Sigmoid colon (tissue), 7 donors: ENCODE results near the gene PRICKLE1. TPM values are rescaled to one million over a fixed set of nuclear protein-coding genes. Genes with fewer than 3 reads are reported as not detected.

ENCODE experiments used
- DNase-seq: peaks from one replicate; pipeline ENCODE4 v3.0.0-alpha.2; 2019
- H3K27ac ChIP-seq, 4 donors: fragments of 200-600 bp; sonication (generic); one replicate each; pipeline ENCODE4 v1.5.1; 2016 to 2019; ENCODE audit warnings: mild to moderate bottlenecking in 1 of 4
- H3K27me3 ChIP-seq, 3 donors: fragments of 200-600 bp; sonication (generic); one replicate each; pipeline ENCODE4 v1.5.1; 2019; ENCODE audit warnings: mild to moderate bottlenecking in 1 of 3
- H3K36me3 ChIP-seq, 4 donors: fragments of 200-600 bp; sonication (generic); one replicate each; pipeline ENCODE4 v1.5.1; 2016 to 2019
- H3K4me1 ChIP-seq, 4 donors: fragments of 200-600 bp; sonication (generic); one replicate each; pipeline ENCODE4 v1.5.1; 2017 to 2019
- H3K4me3 ChIP-seq, 4 donors: fragments of 200-600 bp; sonication (generic); one replicate each; pipeline ENCODE4 v1.5.1; 2017 to 2019; ENCODE audit warnings: mild to moderate bottlenecking in 2 of 4, moderate library complexity in 1 of 4
- H3K9me3 ChIP-seq, 4 donors: fragments of 200-600 bp in 3 of 4; sonication (generic) in 3 of 4; one replicate each; pipeline versions ENCODE4 v1.5.1 to v1.6.1; 2013 to 2019
- EP300 ChIP-seq, 4 donors: sonication (generic); formaldehyde crosslinking; IDR thresholded peaks; one replicate each; pipeline ENCODE4 v1.6.1; 2017; ENCODE audit warnings: antibody characterized with exemption in 4 of 4
- POLR2A ChIP-seq, 2 donors: fragments of 450-650 bp; IDR thresholded peaks; one replicate each; pipeline ENCODE4 v1.6.1; 2016; ENCODE audit warnings: antibody characterized with exemption in 2 of 2, mild to moderate bottlenecking in 2 of 2, moderate library complexity in 2 of 2
- POLR2AphosphoS5 ChIP-seq, 4 donors: sonication (generic); formaldehyde crosslinking; IDR thresholded peaks; one replicate each; pipeline ENCODE4 v1.6.1; 2017; ENCODE audit warnings: antibody characterized with exemption in 4 of 4
- WGBS, 2 donors: extraction: QIAGEN DNeasy Blood & Tissue Kit; methylation state at CpG; one replicate each; pipeline ENCODE4 v1.1.7; 2013; 5-methylcytosine and 5-hydroxymethylcytosine counted together
- intact Hi-C: fragments of 100-400 bp; cut with DNase I; formaldehyde crosslinking; loops from one replicate; pipeline ENCODE4 v1.15.1; 2023
- polyA plus RNA-seq, 3 donors: library from polyadenylated mRNA; stranded (reverse); fragments of 200-250 nt; gene quantifications; one replicate each; pipeline ENCODE4 v1.2.3, GENCODE V29; 2013
- total RNA-seq, 4 donors: library from RNA; depleted of rRNA; stranded (reverse); fragments of >200 nt; gene quantifications; one replicate each; pipeline ENCODE4 v1.1.0, GENCODE V29; 2016
- TF ChIP-seq, protein P1 (sequence below), 4 experiments: fragments of 450-650 bp in 3 of 4; fragments of 200-600 bp in 1 of 4; IDR thresholded peaks; one replicate each; pipeline ENCODE4 v1.5.1; 2016 to 2019; ENCODE audit warnings: antibody characterized with exemption in 4 of 4, mild to moderate bottlenecking in 3 of 4, moderate library complexity in 2 of 4
- donor health status: healthy with polysubstance abuse.
- donor health status: Bipolar disorder and iron deficiency.
- donor health status: healthy.

Gene PRICKLE1
- total and polyA plus RNA-seq, 7 donors, result 0.46 to 12.4 (median 7.8) TPM

DNA sequence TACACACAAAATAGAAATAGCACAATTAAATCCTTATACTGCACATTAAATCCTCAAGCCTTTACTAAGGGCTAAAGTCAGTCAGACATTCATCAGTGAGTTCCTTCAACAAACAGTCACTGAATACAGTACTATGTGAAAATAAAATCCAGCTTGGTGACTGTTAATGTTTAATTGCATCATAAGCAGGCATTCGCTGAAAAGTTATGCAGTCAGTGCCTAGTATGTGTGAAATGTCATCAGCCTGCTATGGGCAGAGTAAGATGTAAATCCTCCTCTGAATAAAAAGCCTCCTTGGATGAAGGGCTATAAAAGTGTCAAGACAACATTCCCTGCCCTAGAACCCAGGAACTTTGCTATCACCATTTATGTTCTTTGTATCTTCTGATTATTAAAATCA, 116.4 kb downstream of the PRICKLE1 start:
- 37 to 60% methylated on average over 1 of the region's 1 CpG for WGBS, 2 donors
- intact Hi-C loops, result no loop called here

DNA sequence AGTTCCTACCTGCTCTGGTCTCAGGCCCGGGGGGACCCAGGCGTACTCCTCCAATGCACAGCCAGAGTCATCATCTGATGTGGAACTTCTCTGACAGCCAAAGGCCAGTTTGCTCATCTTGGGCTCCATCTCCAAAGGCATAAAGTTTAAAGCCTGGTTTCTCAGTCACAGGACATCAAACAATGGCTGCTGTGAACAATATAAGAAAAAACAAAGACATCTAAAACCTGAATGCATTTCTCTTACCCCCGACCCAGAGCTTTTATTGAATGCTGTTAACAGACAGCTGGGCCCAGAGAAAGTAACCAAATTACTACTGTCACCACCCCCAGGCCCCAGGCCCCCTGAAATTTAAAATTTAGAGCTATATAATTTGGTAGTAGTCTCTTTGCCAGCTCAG, 117.2 kb downstream of the PRICKLE1 start:
- Histone ChIP-seq H3K27ac (no peak overlapping the region), H3K9me3 (no peaks in the 10 kb centered on the region), H3K36me3 (peaks cover 0 to 21% (median 3%) of the 10 kb centered on the region in 4 donors), H3K4me3 (no peak overlapping the region), H3K27me3 (no peaks in the 10 kb centered on the region), H3K4me1 (peaks cover 0 to 47% (median 23%) of the 10 kb centered on the region in 4 donors)
- WGBS, 2 donors, result 81 to 87% methylated on average over 3 of the region's 3 CpGs
- intact Hi-C loops, result no loop called here
- no peak for DNase-seq
- TF ChIP-seq, protein P1, sequence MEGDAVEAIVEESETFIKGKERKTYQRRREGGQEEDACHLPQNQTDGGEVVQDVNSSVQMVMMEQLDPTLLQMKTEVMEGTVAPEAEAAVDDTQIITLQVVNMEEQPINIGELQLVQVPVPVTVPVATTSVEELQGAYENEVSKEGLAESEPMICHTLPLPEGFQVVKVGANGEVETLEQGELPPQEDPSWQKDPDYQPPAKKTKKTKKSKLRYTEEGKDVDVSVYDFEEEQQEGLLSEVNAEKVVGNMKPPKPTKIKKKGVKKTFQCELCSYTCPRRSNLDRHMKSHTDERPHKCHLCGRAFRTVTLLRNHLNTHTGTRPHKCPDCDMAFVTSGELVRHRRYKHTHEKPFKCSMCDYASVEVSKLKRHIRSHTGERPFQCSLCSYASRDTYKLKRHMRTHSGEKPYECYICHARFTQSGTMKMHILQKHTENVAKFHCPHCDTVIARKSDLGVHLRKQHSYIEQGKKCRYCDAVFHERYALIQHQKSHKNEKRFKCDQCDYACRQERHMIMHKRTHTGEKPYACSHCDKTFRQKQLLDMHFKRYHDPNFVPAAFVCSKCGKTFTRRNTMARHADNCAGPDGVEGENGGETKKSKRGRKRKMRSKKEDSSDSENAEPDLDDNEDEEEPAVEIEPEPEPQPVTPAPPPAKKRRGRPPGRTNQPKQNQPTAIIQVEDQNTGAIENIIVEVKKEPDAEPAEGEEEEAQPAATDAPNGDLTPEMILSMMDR (IDR thresholded peaks at IDR 0.05), result no peak
- TF ChIP-seq POLR2A (IDR thresholded peaks at IDR 0.05) (no peak), POLR2AphosphoS5 (IDR thresholded peaks at IDR 0.05) (no peak), EP300 (IDR thresholded peaks at IDR 0.05) (no peak)

More for the DNA sequence above, 116.4 kb downstream of the PRICKLE1 start:
- Histone ChIP-seq H3K36me3 (peaks cover 0 to 21% (median 3%) of the 10 kb centered on the region in 4 donors), H3K4me1 (peaks cover 0 to 47% (median 23%) of the 10 kb centered on the region in 4 donors), H3K9me3 (no peaks in the 10 kb centered on the region), H3K27me3 (no peaks in the 10 kb centered on the region), H3K4me3 (no peak overlapping the region), H3K27ac (no peak overlapping the region)
- DNase-seq, result no peak
- TF ChIP-seq, protein P1 (IDR thresholded peaks at IDR 0.05), result no peak
- no peak for TF ChIP-seq POLR2AphosphoS5 (IDR thresholded peaks at IDR 0.05)
- TF ChIP-seq EP300 (IDR thresholded peaks at IDR 0.05), result no peak
- TF ChIP-seq POLR2A (IDR thresholded peaks at IDR 0.05), result no peak

DNA sequence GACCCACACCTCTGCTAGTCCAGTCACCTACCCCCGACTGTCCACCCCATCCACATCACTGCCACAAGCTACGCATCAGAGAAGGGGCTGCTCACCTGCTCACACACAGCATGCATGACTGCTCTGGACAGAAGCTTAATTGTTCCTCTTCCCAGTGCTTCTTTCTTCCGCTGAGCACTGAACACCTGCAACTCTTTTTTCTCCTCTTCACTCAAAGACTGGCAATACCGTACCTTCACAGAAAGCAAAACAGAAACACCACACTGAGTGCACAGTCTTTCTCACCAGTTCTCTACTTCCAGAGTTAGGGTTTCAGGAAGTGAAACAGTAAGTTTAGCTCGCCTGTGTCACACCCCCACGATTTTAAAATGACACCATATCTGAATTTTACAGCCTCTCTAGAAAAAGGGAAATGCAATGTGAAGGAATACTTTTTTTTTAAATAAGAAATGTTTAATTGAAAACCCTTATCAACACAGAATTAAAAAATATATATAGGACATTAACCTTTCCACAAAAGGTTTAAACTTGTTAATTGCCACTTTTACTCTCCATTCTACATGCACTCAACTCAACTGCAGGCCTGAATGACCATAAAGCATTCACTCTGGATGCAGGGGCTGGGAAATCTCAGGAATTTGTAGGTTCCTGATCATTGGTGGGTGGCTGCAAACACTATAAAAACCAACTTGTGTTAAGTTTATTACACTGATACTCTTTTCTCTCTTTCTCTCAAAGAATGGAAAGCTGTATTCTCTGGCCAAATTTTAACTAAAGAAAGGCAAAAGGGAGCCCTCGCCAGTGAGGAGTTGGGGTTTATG, 120.0 kb downstream of the PRICKLE1 start:
- Histone ChIP-seq H3K27me3 (no peaks in the 10 kb centered on the region), H3K27ac (peak overlapping the region in 2 of 4 donors; percentile 18 to 19), H3K4me3 (peak overlapping the region in 1 of 4 donors; percentile 17), H3K9me3 (no peaks in the 10 kb centered on the region), H3K4me1 (peaks cover 0 to 39% (median 19%) of the 10 kb centered on the region in 4 donors), H3K36me3 (peaks cover 5 to 46% (median 16%) of the 10 kb centered on the region in 4 donors)
- 35 to 39% methylated on average over 7 of the region's 7 CpGs for WGBS, 2 donors
- intact Hi-C loops, result no loop called here
- DNase-seq, result no peak
- TF ChIP-seq, protein P1 (IDR thresholded peaks at IDR 0.05), result no peak
- TF ChIP-seq POLR2AphosphoS5 (IDR thresholded peaks at IDR 0.05) (no peak), POLR2A (IDR thresholded peaks at IDR 0.05) (no peak), EP300 (IDR thresholded peaks at IDR 0.05) (no peak)

DNA sequence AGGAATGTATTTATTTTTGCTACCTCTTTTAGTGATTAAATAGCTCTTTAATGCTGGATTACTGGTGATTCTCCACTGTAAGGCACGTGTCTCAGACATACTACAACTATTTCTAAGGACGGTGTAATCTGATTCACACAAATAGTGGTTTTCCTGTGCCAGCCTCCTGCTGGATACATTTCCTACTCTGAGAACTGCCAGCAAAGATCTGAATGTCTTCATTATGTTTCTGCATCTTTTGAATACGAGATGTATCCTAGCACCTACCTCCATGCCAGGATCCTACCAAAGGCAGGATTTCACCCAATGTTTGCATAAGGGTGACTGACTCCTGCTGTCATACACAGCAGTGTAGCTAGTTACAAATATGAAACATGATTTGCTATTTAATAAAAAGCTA, 120.6 kb downstream of the PRICKLE1 start:
- TF ChIP-seq EP300 (IDR thresholded peaks at IDR 0.05) (no peak), POLR2A (IDR thresholded peaks at IDR 0.05) (no peak), POLR2AphosphoS5 (IDR thresholded peaks at IDR 0.05) (no peak)
- TF ChIP-seq, protein P1 (IDR thresholded peaks at IDR 0.05), result no peak
- H3K4me1 ChIP-seq, result peaks cover 0 to 32% (median 16%) of the 10 kb centered on the region in 4 donors
- DNase-seq, result no peak
- no peaks in the 10 kb centered on the region for H3K9me3 ChIP-seq
- WGBS, 2 donors, result 42 to 60% methylated on average over 3 of the region's 3 CpGs
- peak overlapping the region in 1 of 4 donors; percentile 17 for H3K4me3 ChIP-seq
- H3K27me3 ChIP-seq, result no peaks in the 10 kb centered on the region
- intact Hi-C loops, result no loop called here
- H3K36me3 ChIP-seq, result peaks cover 5 to 52% (median 20%) of the 10 kb centered on the region in 4 donors
- peak overlapping the region in 3 of 4 donors; percentile 18 to 36 (median 19) for H3K27ac ChIP-seq
